SJSA1 (cell line): Measurements from ENCODE around the gene ABCA6. TPM values are rescaled to one million over a fixed set of nuclear protein-coding genes. Genes with fewer than 3 reads are reported as not detected.

Experiments used
- DNase-seq, 2 experiments: peaks; one replicate each; pipeline ENCODE4 v3.0.0-alpha.2; 2015 to 2020; ENCODE audit warnings: low spot score in 2 of 2, low read depth in 1 of 2
- H3K27ac ChIP-seq: fragments of 250-450 bp; sonication (Bioruptor Pico); 2 replicates; pipeline ENCODE4 v1.5.1; 2020; ENCODE audit warnings: mild to moderate bottlenecking, moderate library complexity
- H3K27me3 ChIP-seq: fragments of 250-450 bp; sonication (Bioruptor Pico); replicated peaks from 2 replicates; pipeline ENCODE4 v1.5.1; 2020; ENCODE audit warnings: mild to moderate bottlenecking, moderate library complexity
- H3K36me3 ChIP-seq: fragments of 250-450 bp; sonication (Bioruptor Pico); 2 replicates; pipeline ENCODE4 v1.5.1; 2020; ENCODE audit warnings: mild to moderate bottlenecking
- H3K4me1 ChIP-seq: fragments of 250-450 bp; sonication (Bioruptor Pico); replicated peaks from 2 replicates; pipeline ENCODE4 v1.6.1; 2021; ENCODE audit warnings: mild to moderate bottlenecking
- H3K4me3 ChIP-seq: fragments of 250-450 bp; sonication (Bioruptor Pico); 2 replicates; pipeline ENCODE4 v1.5.1; 2020; ENCODE audit warnings: mild to moderate bottlenecking
- H3K9me3 ChIP-seq: fragments of 250-450 bp; sonication (Bioruptor Pico); replicated peaks from 2 replicates; pipeline ENCODE4 v1.5.1; 2020; ENCODE audit warnings: mild to moderate bottlenecking
- total RNA-seq: library from RNA; depleted of rRNA; stranded (reverse); fragments of >200 nt; shearing (Covaris generic); gene quantifications from 2 replicates; pipeline ENCODE4 v1.2.3, GENCODE V29; 2014

The ABCA6 gene
- total RNA-seq, 1 experiment from 2014 or later, result not detected

DNA sequence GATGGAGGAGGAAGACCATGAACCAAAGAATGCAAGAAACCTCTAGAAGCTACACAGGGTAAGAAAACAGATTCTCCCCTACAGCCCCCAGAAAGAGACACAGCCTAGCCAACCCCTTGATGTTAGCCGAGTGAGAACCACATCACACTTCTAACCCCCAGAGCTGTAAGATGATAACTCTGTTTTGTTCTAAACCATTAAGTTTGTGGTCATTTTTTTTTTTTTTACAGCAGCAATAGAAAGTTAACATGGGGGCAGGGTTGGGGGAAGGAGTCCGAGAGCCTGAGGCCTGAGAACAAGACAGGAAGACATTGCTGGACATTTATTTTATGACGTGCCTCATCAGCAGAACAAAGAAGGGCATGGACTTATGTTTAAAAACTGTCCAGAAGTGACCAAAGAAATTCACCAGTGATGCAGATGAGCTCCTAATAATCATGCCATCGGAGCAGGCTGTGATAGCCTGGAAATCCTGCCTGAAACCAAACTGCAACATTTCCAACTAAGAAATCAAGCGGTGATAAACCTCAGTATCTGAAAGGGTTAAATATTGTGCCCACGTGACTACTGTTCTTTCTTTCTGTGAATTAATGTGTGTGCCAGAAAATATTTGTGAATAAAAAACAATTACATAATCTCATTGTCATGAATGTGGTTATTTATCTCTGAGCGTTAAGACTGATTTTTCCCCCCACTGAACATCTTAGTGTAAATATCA, 82.1 kb downstream of the ABCA6 start:
- H3K4me1 ChIP-seq, result no peaks in the 10 kb centered on the region
- no peaks in the 10 kb centered on the region for H3K36me3 ChIP-seq
- no peaks in the 10 kb centered on the region for H3K27me3 ChIP-seq
- H3K27ac ChIP-seq, result no peak overlapping the region
- no peaks in the 10 kb centered on the region; the same call in 1 of the 2 replicates for H3K9me3 ChIP-seq
- no peak for DNase-seq
- no peak overlapping the region for H3K4me3 ChIP-seq

DNA sequence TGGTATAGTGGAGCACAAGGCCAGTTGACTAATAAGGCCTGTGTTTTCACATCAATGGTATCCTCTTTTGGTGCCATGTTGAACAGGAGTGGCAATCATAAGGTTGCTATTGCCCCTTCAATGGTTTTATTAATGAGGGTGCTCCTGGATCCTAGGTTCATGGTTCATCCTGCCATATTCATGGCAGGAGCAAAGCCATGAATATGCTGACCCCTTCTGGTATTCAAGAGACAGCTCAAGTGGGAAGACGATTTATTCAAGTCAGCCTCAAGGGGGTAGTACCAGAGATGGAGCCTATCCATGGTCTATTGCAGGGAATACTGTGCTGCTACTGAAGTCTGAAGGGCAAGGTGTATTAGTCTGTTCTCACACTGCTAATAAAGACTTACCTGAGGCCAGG, 83.5 kb downstream of the ABCA6 start:
- no peak for DNase-seq
- Histone ChIP-seq H3K27me3 (no peaks in the 10 kb centered on the region), H3K4me3 (no peak overlapping the region)

GRCh38 chr17:69057280-69057679, 84.4 kb downstream of the ABCA6 start:
- DNase-seq, result no peak
- no peaks in the 10 kb centered on the region; the same call in 1 of the 2 replicates for H3K9me3 ChIP-seq
- no peaks in the 10 kb centered on the region for H3K36me3 ChIP-seq
- no peak overlapping the region for H3K27ac ChIP-seq
- H3K4me3 ChIP-seq, result no peak overlapping the region
- no peaks in the 10 kb centered on the region for H3K4me1 ChIP-seq
- H3K27me3 ChIP-seq, result no peaks in the 10 kb centered on the region

More for the DNA sequence above, 83.5 kb downstream of the ABCA6 start:
- Histone ChIP-seq H3K4me1 (no peaks in the 10 kb centered on the region), H3K36me3 (no peaks in the 10 kb centered on the region), H3K9me3 (no peaks in the 10 kb centered on the region; the same call in 1 of the 2 replicates), H3K27ac (no peak overlapping the region)

GRCh38 chr17:69056179-69056823, 85.4 kb downstream of the ABCA6 start:
- H3K4me1 ChIP-seq, result no peaks in the 10 kb centered on the region
- no peaks in the 10 kb centered on the region; the same call in 1 of the 2 replicates for H3K9me3 ChIP-seq
- no peaks in the 10 kb centered on the region for H3K27me3 ChIP-seq
- no peak overlapping the region for H3K27ac ChIP-seq
- H3K36me3 ChIP-seq, result no peaks in the 10 kb centered on the region
- no peak overlapping the region for H3K4me3 ChIP-seq
- no peak for DNase-seq

GRCh38 chr17:69055334-69055733, 86.4 kb downstream of the ABCA6 start:
- Histone ChIP-seq H3K4me1 (no peaks in the 10 kb centered on the region), H3K9me3 (no peaks in the 10 kb centered on the region; the same call in 1 of the 2 replicates), H3K27ac (no peak overlapping the region), H3K36me3 (no peaks in the 10 kb centered on the region), H3K27me3 (no peaks in the 10 kb centered on the region), H3K4me3 (no peak overlapping the region)
- no peak for DNase-seq

GRCh38 chr17:69050999-69051775, 90.5 kb downstream of the ABCA6 start:
- Histone ChIP-seq H3K27ac (no peak overlapping the region), H3K4me3 (no peak overlapping the region), H3K4me1 (no peaks in the 10 kb centered on the region), H3K9me3 (no peaks in the 10 kb centered on the region), H3K27me3 (no peaks in the 10 kb centered on the region), H3K36me3 (no peaks in the 10 kb centered on the region)
- no peak for DNase-seq

DNA sequence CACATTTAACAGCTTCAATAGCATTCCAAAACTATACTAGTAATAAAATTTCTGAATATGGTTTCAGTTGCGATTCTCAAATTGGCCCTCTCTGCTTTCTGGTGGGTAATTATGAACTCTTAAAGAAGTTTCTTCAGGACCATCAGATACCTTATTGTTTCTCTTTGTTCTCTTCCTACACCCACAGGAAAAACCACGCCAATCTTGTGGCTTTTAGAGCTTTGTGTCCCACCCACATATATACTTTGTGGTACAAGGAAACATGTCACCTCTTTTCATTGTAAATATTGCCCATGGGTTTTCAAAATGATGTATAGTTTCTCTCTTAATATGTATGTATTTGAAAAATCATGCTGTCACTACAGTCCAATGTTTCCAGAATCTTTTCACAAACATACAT, 93.1 kb downstream of the ABCA6 start:
- Histone ChIP-seq H3K9me3 (no peaks in the 10 kb centered on the region), H3K27ac (no peak overlapping the region), H3K4me3 (no peak overlapping the region), H3K36me3 (no peaks in the 10 kb centered on the region), H3K27me3 (no peaks in the 10 kb centered on the region), H3K4me1 (no peaks in the 10 kb centered on the region)
- DNase-seq, result no peak

GRCh38 chr17:69047368-69048263, 94.1 kb downstream of the ABCA6 start:
- no peak overlapping the region for H3K4me3 ChIP-seq
- no peaks in the 10 kb centered on the region for H3K4me1 ChIP-seq
- no peak overlapping the region for H3K27ac ChIP-seq
- no peaks in the 10 kb centered on the region for H3K9me3 ChIP-seq
- no peak for DNase-seq
- no peaks in the 10 kb centered on the region for H3K36me3 ChIP-seq
- no peaks in the 10 kb centered on the region for H3K27me3 ChIP-seq

- no peak for DNase-seq
- Histone ChIP-seq H3K4me1 (no peaks in the 10 kb centered on the region), H3K9me3 (no peaks in the 10 kb centered on the region), H3K4me3 (no peak overlapping the region), H3K27ac (no peak overlapping the region), H3K36me3 (no peaks in the 10 kb centered on the region), H3K27me3 (no peaks in the 10 kb centered on the region)
These were observed 95.4 kb downstream of the ABCA6 start for GRCh38 chr17:69046121-69046807.

- H3K9me3 ChIP-seq, result no peaks in the 10 kb centered on the region
- no peaks in the 10 kb centered on the region for H3K36me3 ChIP-seq
- no peak overlapping the region for H3K27ac ChIP-seq
- no peaks in the 10 kb centered on the region for H3K4me1 ChIP-seq
- no peaks in the 10 kb centered on the region for H3K27me3 ChIP-seq
- DNase-seq, result no peak
- H3K4me3 ChIP-seq, result no peak overlapping the region
These were observed 96.0 kb downstream of the ABCA6 start for GRCh38 chr17:69045646-69046045.

- Histone ChIP-seq H3K27me3 (no peaks in the 10 kb centered on the region), H3K4me1 (no peaks in the 10 kb centered on the region), H3K9me3 (no peaks in the 10 kb centered on the region), H3K27ac (no peak overlapping the region), H3K36me3 (no peaks in the 10 kb centered on the region), H3K4me3 (no peak overlapping the region)
- no peak for DNase-seq
These were observed 97.3 kb downstream of the ABCA6 start for GRCh38 chr17:69044371-69044770.

DNA sequence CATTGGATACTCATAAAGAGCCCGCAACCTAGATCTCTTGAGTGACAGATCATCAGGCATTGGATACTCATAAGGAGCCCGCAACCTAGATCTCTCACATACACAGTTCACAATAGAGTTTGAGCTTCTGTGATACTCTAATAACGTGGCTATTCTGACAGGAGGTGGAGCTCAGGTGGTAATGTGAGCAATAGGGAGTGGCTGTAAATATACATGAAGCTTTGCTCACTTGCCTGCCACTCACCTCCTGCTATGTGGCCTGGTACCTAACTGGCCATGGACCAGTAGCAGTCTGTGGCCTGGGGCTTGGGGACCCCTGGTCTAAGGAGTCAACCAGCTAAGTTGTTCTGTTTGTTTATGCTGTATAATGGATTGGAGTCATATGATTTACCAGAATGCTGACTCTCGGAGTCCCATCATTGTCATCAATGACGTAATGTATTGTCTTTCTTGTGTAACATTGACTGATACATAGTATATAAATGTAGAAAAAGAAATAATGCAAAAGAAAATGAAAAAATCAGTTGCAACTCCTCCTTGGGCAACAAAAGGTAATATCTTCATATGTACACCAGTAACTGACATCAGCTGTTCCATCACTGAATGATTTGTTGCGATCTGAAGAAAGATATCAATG, 98.5 kb downstream of the ABCA6 start:
- H3K4me1 ChIP-seq, result no peaks in the 10 kb centered on the region
- H3K9me3 ChIP-seq, result no peaks in the 10 kb centered on the region
- DNase-seq, result no peak

More for the DNA sequence above, 98.5 kb downstream of the ABCA6 start:
- H3K27me3 ChIP-seq, result no peaks in the 10 kb centered on the region
- H3K27ac ChIP-seq, result no peak overlapping the region
- no peak overlapping the region for H3K4me3 ChIP-seq
- H3K36me3 ChIP-seq, result no peaks in the 10 kb centered on the region
